HG03571 (cell line): ENCODE data around the gene IFI27.

Experiments used
- ATAC-seq: cut with Tn5 transposase; IDR thresholded peaks from one replicate; pipeline ENCODE4 v1.9.1; 2021; ENCODE audit not compliant: unreplicated experiment

The IFI27 gene

GRCh38 chr14:94124582-94125377 lies 14.2 kb downstream of the IFI27 start:
- no peak for ATAC-seq

- no peak for ATAC-seq
Measured at GRCh38 chr14:94125659-94126418, 15.3 kb downstream of the IFI27 start.

DNA sequence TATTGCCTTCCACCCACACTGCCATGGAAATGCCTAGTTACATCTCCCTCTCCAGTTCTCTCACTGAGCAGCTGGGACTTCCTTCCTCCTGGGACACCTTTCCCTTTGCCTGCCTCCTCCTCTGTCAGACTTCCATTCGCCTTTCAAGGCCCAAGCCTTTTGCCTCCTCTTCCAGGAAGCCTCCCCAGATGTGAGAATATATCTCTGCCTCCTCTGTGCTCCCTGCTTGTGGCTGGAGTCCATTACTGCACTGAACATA lies 15.8 kb downstream of the IFI27 start:
- ATAC-seq = no peak

DNA sequence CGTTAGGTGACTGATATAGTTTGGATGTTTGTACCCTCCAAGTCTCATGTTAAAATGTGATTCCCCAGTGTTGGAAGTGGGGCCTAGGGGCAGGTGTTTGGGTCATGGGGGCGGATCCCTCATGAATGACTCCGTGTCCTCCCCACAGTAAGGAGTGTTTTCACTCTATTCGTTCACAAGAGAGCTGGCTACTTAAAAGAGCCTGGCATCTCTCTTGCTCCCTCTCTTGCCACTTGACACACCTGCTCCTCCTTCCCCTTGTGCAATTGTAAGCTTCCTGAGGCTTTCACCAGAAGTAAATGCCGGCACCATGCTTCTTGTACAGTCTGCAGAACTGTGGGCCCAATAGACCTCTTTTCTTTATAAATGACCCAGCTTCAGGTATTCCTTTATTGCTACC lies 16.3 kb downstream of the IFI27 start:
- no peak for ATAC-seq

DNA sequence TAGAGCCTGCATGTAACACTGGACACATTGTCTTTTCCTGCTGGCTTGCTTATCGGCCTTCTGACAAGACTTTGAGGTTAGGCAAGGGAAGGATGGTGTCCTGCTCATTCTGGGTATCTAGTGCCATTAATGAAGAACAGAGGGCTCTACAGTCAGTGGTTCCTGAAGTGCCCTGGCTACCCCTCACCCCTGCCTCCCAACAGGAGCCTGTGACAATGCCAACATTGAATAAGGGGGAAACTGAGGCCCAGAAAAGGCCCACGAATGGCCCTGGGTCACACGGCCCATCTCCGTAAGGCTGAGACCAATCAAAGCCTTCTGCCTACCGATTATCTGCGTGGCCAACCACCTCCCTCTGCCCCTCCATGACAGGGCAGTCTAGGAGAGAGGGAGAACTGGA lies 16.8 kb downstream of the IFI27 start:
- no peak for ATAC-seq

DNA sequence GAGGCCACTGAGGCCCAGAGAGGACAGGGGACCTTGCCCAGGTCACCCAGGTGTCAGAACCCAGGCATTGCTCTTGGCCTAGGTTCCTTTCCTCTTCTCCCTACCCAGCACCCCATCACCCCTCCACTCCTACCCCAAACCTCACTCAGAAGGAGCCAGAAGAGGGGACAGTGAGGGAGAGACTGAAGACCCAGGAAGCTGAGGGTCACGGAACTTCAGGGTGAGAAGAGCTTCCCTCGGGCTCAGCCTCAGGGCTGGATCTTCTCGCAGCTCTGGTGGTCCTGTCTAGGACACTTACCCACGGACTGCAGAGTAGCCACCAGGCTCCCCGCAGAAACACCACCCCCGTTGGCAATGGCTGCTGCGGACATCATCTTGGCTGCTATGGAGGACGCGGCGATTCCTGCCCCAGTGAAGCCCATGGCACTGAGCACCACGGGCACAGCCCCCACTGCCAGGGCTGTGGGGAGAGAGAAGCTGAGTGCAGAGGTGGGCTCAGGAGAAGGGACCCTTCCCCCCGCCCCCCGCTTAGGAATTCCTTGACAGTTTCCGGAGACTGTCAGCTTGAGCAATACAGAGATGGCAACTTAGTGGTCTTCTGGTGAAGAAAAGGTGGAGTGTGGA lies 17.8 kb downstream of the IFI27 start:
- ATAC-seq = no peak

DNA sequence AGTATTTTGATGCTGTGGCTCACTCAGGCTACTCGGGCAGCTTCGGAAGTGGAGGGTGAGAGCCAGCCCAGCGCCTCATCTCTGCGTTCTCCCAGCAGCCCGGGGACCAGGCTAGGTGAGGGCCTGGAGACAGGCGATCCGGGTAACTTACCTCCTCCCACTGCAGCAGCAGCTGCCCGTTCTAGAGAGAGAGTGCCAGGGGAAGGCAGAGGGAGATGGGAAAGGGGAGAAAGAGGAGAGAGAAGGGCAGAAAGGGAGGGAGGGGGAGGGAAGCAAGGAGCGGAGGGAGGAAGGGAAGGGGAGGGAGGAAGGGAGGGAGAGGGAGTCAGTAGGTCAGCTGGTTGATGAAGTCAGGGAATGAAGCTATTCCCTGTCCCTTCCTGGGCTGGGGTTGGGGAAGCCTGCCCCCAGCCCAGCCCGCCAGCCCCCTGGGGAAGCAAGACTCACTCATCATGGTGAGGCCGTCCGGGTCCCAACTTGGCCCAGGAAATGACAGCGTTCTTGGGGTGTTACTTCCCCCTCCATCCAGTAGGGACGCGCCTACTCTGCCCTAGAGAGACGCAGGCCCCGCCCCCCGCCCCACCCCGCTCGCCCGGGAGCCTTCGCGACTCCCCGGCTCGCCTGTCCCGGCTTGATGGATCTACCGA lies 18.7 kb downstream of the IFI27 start, which contains the start of gene IFI27L2:
Gene IFI27L2, minus strand, starts transcription at position 494 of the 647 bp plus-strand sequence. Its CDS starts 40 bp downstream, at position 454.
- ATAC-seq = peak; percentile 97

- ATAC-seq = no peak
Measured at GRCh38 chr14:94129758-94130414, 19.4 kb downstream of the IFI27 start.

GRCh38 chr14:94132285-94132887 lies 21.9 kb downstream of the IFI27 start:
- no peak for ATAC-seq

DNA sequence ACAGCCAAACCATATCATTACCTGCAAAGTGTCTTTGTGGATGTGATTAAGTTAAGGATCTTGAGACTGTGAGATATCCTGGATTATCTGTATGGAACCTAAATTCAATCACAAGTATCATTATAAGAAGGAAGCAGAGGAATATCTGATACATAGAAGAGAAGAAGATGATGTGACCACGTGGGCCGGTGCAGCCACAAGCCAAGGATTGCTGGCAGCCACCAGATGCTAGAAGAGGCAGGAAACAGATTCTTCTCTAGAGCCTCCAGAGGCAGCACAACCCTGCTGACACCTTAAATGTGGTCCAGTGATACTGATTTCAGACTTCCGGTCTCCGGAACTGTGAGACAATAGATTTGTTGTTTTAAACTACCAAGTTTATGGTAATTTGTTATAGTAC lies 24.9 kb downstream of the IFI27 start:
- no peak for ATAC-seq

- ATAC-seq = peak; percentile 83
Measured at GRCh38 chr14:94136575-94137331, 26.2 kb downstream of the IFI27 start.

GRCh38 chr14:94138251-94138650 lies 27.7 kb downstream of the IFI27 start:
- ATAC-seq = no peak

DNA sequence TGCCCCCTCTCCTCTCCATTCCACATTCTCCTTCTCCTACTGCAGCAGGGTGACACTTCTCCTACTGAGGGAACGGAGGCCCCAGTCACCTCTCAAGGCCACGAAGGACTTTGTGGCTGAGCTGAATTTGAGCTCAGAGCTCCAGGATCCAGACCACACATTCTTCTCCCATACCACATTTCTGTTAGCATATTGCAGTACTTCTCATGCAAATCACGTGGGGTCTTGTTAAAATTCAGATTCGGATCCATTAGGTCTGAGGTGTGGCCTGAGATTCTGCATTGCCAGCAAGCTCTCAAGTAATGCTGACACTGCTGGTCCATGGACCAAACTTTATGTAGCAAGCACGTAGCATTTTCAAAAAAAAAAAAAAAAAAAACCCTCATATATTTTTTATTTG lies 28.5 kb downstream of the IFI27 start:
- ATAC-seq = no peak

DNA sequence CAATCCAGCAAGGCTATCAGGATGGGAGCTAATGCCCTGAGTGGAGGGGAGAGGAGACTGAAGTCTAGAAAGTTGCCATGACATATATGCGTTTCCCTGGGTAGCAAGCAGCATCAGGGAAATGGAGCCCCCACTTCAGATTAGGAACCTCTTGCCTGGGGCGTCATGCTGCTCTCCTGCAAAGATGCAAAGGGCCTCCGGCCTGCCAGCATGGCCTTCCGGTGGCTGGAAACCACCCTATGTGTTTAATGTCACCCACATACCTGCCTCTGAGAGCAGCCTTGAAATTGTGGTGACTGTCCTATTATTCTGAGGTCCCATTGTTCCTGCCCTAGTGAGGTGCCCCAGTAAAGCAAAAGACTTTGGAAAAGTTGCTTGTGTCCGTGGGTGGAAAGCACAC lies 28.9 kb downstream of the IFI27 start:
- ATAC-seq = no peak

DNA sequence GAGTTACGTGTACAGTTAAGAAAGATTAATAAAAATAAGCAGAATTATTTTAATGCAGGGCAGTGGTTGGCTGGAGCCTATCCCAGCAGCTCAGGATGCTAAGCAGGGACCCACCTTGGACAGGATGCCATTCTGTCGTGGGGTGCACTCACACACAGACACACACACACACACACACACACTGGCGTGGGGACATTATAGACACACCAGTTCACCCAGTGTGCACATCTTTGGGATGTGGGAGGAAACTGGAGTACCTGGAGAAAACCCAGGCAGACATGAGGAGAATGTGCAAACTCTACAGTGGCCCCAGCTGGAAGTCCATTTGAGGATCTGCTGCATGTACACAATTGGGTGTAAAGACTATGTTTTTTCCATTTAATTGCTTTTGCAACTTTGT lies 31.7 kb downstream of the IFI27 start:
- no peak for ATAC-seq

DNA sequence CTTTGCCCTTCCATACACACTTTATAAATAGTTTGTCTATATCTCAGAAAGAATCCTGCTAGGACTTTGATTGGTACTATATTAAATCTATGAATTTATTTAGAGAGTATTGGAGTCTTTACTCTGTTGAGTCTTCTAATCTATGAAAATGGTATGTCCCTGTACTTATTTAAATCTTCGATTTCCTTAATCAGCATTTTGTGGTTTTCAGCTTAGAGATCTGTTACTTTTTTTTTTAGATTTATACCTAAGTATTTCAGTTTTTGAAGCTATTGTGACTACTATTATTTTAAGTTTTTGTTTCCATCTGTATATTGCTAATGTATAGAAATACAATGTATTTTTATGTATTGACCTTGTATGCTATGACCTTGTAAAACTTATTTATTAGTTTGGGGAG lies 32.3 kb downstream of the IFI27 start:
- no peak for ATAC-seq

GRCh38 chr14:94143239-94143638 lies 32.7 kb downstream of the IFI27 start:
- no peak for ATAC-seq

DNA sequence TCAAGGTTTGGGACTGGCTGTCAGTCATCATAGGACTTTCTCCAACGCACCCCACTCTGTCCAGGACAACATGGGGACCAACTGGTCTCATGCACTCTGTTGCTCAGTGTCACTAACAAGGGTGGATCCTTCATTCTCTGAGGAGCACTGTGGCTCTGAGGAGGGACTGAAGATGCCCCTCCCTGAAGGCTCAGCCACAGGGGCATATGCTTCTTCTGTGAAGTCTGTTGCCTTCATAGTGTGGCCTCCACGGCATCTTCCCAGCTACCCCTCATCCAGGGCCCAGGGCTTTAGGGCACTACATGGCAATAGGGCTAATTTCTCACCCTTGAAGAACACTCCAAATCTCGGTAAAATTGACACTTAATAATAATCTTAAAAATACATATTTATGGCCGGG lies 33.2 kb downstream of the IFI27 start:
- ATAC-seq = no peak

- ATAC-seq = no peak
Measured at GRCh38 chr14:94144765-94145164, 34.2 kb downstream of the IFI27 start.
